H1 (cell line): ENCODE measurements around the gene NAA11. TPM values are rescaled to one million over a fixed set of nuclear protein-coding genes. Genes with fewer than 3 reads are reported as not detected.

Source experiments
- CTCF ChIA-PET: fragments of 300-600 bp; sonication (Branson Sonifier 250); formaldehyde crosslinking; loops from one replicate; lab custom pipeline; 2021; ENCODE audit not compliant: partially characterized antibody; lab: Charles Lee
- POLR2A ChIA-PET: fragments of 300-600 bp; sonication (Branson Sonifier 250); formaldehyde crosslinking; loops from one replicate; lab custom pipeline; 2021; ENCODE audit warnings: inconsistent platforms; ENCODE audit not compliant: partially characterized antibody; lab: Charles Lee
- DNase-seq, 2 experiments: peaks; one replicate each; pipeline versions ENCODE4 v3.0.0 to v3.0.0-alpha.2; 2010 to 2022; ENCODE audit warnings: low spot score in 2 of 2, low read depth in 1 of 2, mixed read lengths in 1 of 2
- FAIRE-seq: peaks from 2 replicates; lab custom pipeline; 2011; peaks lifted over from hg19 to GRCh38; lab: Jason Lieb, UNC
- H2AFZ ChIP-seq: 2 replicates; pipeline ENCODE4 v1.8.1; 2012; ENCODE audit warnings: low read length, inconsistent platforms
- H2AK5ac ChIP-seq: 2 replicates; pipeline ENCODE4 v1.6.1; 2013; ENCODE audit warnings: low read depth, low read length
- H2BK120ac ChIP-seq: replicated peaks from 2 replicates; pipeline ENCODE3; 2013; ENCODE audit warnings: low read depth, low read length, inconsistent platforms
- H2BK12ac ChIP-seq: 2 replicates; pipeline ENCODE4 v1.6.1; 2013; ENCODE audit warnings: low read depth, low read length
- H2BK15ac ChIP-seq: 2 replicates; pipeline ENCODE4 v1.6.1; 2013; ENCODE audit warnings: low read length
- H2BK20ac ChIP-seq: 2 replicates; pipeline ENCODE4 v1.6.1; 2013; ENCODE audit warnings: low read length
- H2BK5ac ChIP-seq: 2 replicates; pipeline ENCODE4 v1.6.1; 2013; ENCODE audit warnings: low read depth, low read length
- H3K14ac ChIP-seq: 2 replicates; pipeline ENCODE4 v1.6.1; 2013; ENCODE audit warnings: inconsistent platforms; ENCODE audit not compliant: insufficient read length
- H3K18ac ChIP-seq: 2 replicates; pipeline ENCODE4 v1.6.1; 2013; ENCODE audit warnings: low read length; ENCODE audit errors: extremely low read depth
- H3K23ac ChIP-seq: 2 replicates; pipeline ENCODE4 v1.6.1; 2013; ENCODE audit warnings: inconsistent platforms; ENCODE audit not compliant: insufficient read length
- H3K23me2 ChIP-seq: 2 replicates; pipeline ENCODE4 v1.6.1; 2013; ENCODE audit warnings: low read depth, low read length
- H3K27ac ChIP-seq: 2 replicates; pipeline ENCODE4 v1.6.1; 2011; ENCODE audit warnings: low read depth, low read length, inconsistent platforms
- H3K27me3 ChIP-seq, 4 experiments: replicated peaks in 1 of 4; 1 replicate in 1 of 4; 2 replicates in 3 of 4; pipeline versions ENCODE4 v1.6.1 to v1.8.1; 2011 to 2013; ENCODE audit warnings: low read length in 3 of 4, mild to moderate bottlenecking in 3 of 4, inconsistent platforms in 2 of 4, mixed read lengths in 2 of 4, moderate library complexity in 1 of 4; ENCODE audit not compliant: control insufficient read depth in 3 of 4, insufficient read depth in 3 of 4; ENCODE audit errors: extremely low read depth in 1 of 4
- H3K36me3 ChIP-seq, 4 experiments: 2 replicates each; pipeline versions ENCODE4 v1.6.1 to v1.8.1; 2011 to 2013; ENCODE audit warnings: mild to moderate bottlenecking in 4 of 4, low read length in 3 of 4, moderate library complexity in 2 of 4, control low read depth in 1 of 4, inconsistent platforms in 1 of 4; ENCODE audit not compliant: insufficient read depth in 4 of 4, control insufficient read depth in 2 of 4
- H3K4ac ChIP-seq: replicated peaks from 2 replicates; pipeline ENCODE3; 2013; ENCODE audit warnings: low read length, low read depth, mixed read lengths, inconsistent platforms; ENCODE audit not compliant: insufficient read length
- H3K4me1 ChIP-seq, 4 experiments: replicated peaks in 1 of 4; 1 replicate in 1 of 4; 2 replicates in 3 of 4; pipeline versions ENCODE4 v1.6.1 to v1.8.1; 2011 to 2013; ENCODE audit warnings: low read length in 3 of 4, inconsistent platforms in 2 of 4, mixed read lengths in 1 of 4; ENCODE audit not compliant: insufficient read depth in 4 of 4, control insufficient read depth in 3 of 4
- H3K4me2 ChIP-seq, 2 experiments: 2 replicates each; pipeline versions ENCODE4 v1.6.1 to v1.8.1; 2011 to 2013; ENCODE audit warnings: low read depth in 2 of 2, low read length in 2 of 2, control low read depth in 1 of 2, inconsistent platforms in 1 of 2, mild to moderate bottlenecking in 1 of 2; ENCODE audit not compliant: insufficient read depth in 1 of 2
- H3K4me3 ChIP-seq, 4 experiments: fragments of 200-600, 300-600 bp in 1 of 4; sonication (generic), shearing (Covaris generic), sonication (Bioruptor Twin) in 1 of 4; 2 replicates each; pipeline versions ENCODE4 v1.5.1 to v1.8.1; 2011 to 2016; ENCODE audit warnings: low read length in 4 of 4, low read depth in 3 of 4, control low read depth in 2 of 4, inconsistent platforms in 2 of 4, mild to moderate bottlenecking in 2 of 4, mixed read lengths in 1 of 4, moderate library complexity in 1 of 4; ENCODE audit not compliant: insufficient read depth in 2 of 4; ENCODE audit errors: extremely low read depth in 1 of 4
- H3K56ac ChIP-seq: replicated peaks from 2 replicates; pipeline ENCODE3; 2013; ENCODE audit warnings: low read depth, mild to moderate bottlenecking, mixed read lengths, low read length, inconsistent platforms; ENCODE audit not compliant: insufficient read length
- H3K79me1 ChIP-seq: 2 replicates; pipeline ENCODE4 v1.6.1; 2013; ENCODE audit warnings: low read depth, low read length, control low read depth
- H3K79me2 ChIP-seq, 2 experiments: 2 replicates each; pipeline versions ENCODE4 v1.6.1 to v1.8.1; 2012 to 2013; ENCODE audit warnings: low read length in 2 of 2, mild to moderate bottlenecking in 2 of 2, inconsistent platforms in 1 of 2; ENCODE audit not compliant: insufficient read depth in 2 of 2, control insufficient read depth in 1 of 2
- H3K9ac ChIP-seq, 4 experiments: replicated peaks in 1 of 4; 1 replicate in 1 of 4; 2 replicates in 3 of 4; pipeline versions ENCODE4 v1.6.1 to v1.8.1; 2011 to 2013; ENCODE audit warnings: low read depth in 3 of 4, low read length in 3 of 4, control low read depth in 2 of 4, mild to moderate bottlenecking in 2 of 4, moderate library complexity in 2 of 4, inconsistent platforms in 1 of 4; ENCODE audit errors: extremely low read depth in 1 of 4
- H3K9me3 ChIP-seq, 2 experiments: 2 replicates each; pipeline versions ENCODE4 v1.6.1 to v1.8.1; 2012 to 2013; ENCODE audit warnings: mild to moderate bottlenecking in 2 of 2, moderate library complexity in 2 of 2, control low read depth in 1 of 2, inconsistent platforms in 1 of 2, low read depth in 1 of 2, low read length in 1 of 2, mixed read lengths in 1 of 2; ENCODE audit not compliant: insufficient read depth in 2 of 2
- H4K20me1 ChIP-seq, 2 experiments: replicated peaks in 1 of 2; 2 replicates each; pipeline versions ENCODE3 to v1.8.1; 2011 to 2013; ENCODE audit warnings: inconsistent platforms in 2 of 2, low read length in 2 of 2, mild to moderate bottlenecking in 1 of 2; ENCODE audit not compliant: insufficient read depth in 2 of 2, control insufficient read depth in 1 of 2
- H4K5ac ChIP-seq: 2 replicates; pipeline ENCODE4 v1.6.1; 2013; ENCODE audit warnings: low read length, low read depth, mixed read lengths, inconsistent platforms; ENCODE audit not compliant: insufficient read length
- H4K8ac ChIP-seq: 2 replicates; pipeline ENCODE4 v1.8.0; 2013; ENCODE audit warnings: mild to moderate bottlenecking, moderate library complexity, low read length, inconsistent platforms; ENCODE audit not compliant: insufficient read depth; ENCODE audit errors: extremely low read depth
- H4K91ac ChIP-seq: replicated peaks from 2 replicates; pipeline ENCODE3; 2013; ENCODE audit warnings: low read length, mixed read lengths, inconsistent platforms; ENCODE audit not compliant: insufficient read length
- ASH2L ChIP-seq: fragments of 200-600, 300-600 bp; sonication (generic); IDR thresholded peaks from one replicate; pipeline ENCODE4 v1.7.1; 2017; ENCODE audit warnings: low read length
- CBX8 ChIP-seq: fragments of 300-800, 300-1000 bp; sonication (generic); IDR thresholded peaks from 2 replicates; pipeline ENCODE4 v1.7.1; 2016; ENCODE audit warnings: low read depth, low read length, borderline replicate concordance
- EZH2 ChIP-seq: fragments of 200-600 bp; sonication (generic); IDR thresholded peaks from 2 replicates; pipeline ENCODE4 v1.7.1; 2012; ENCODE audit warnings: low read depth, mild to moderate bottlenecking, moderate library complexity, low read length, inconsistent platforms; ENCODE audit not compliant: severe bottlenecking
- FOSL1 ChIP-seq: IDR thresholded peaks from 2 replicates; pipeline ENCODE4 v1.6.1; 2011; ENCODE audit warnings: mild to moderate bottlenecking, low read depth, low read length, moderate library complexity; ENCODE audit not compliant: insufficient read depth
- KDM4A ChIP-seq: IDR thresholded peaks from one replicate; pipeline ENCODE4 v1.7.1; 2012; ENCODE audit warnings: low read depth, mild to moderate bottlenecking, moderate library complexity, low read length, inconsistent platforms; ENCODE audit not compliant: severe bottlenecking
- NANOG ChIP-seq: IDR thresholded peaks from 2 replicates; pipeline ENCODE4 v1.6.1; 2011; ENCODE audit warnings: low read length, low read depth, mild to moderate bottlenecking, inconsistent platforms; ENCODE audit not compliant: insufficient read depth, poor library complexity, severe bottlenecking
- NRF1 ChIP-seq: IDR thresholded peaks from 2 replicates; pipeline ENCODE4 v1.6.1; 2011; ENCODE audit warnings: mild to moderate bottlenecking, low read depth, low read length, improper control_type of control experiment
- SAP30 ChIP-seq: fragments of 300-600 bp; sonication (generic); IDR thresholded peaks from 2 replicates; pipeline ENCODE4 v1.7.1; 2012; ENCODE audit warnings: low read length, moderate library complexity, mild to moderate bottlenecking, inconsistent platforms; ENCODE audit not compliant: insufficient read depth, insufficient replicate concordance
- SP4 ChIP-seq: IDR thresholded peaks from 2 replicates; pipeline ENCODE4 v1.6.1; 2012; ENCODE audit warnings: low read length, inconsistent platforms
- TAF7 ChIP-seq: optimal IDR thresholded peaks from 2 replicates; pipeline ENCODE3; 2011; ENCODE audit warnings: low read depth, mild to moderate bottlenecking, inconsistent platforms, low read length, moderate library complexity, borderline replicate concordance
- polyA plus RNA-seq, 7 experiments: library from polyadenylated mRNA; depleted of rRNA in 3 of 7; stranded (reverse) in 5 of 7; unstranded in 2 of 7; fragments of >200 nt in 5 of 7; fragments of 200-250 nt in 2 of 7; gene quantifications; 1 replicate in 5 of 7; 2 replicates in 1 of 7; 4 replicates in 1 of 7; pipeline versions ENCODE4 v1.2.1 to v1.2.3, GENCODE V29; 2011 to 2013; ENCODE audit warnings: missing spikeins in 2 of 7, mixed read lengths in 2 of 7
- total RNA-seq: library from RNA; stranded (reverse); fragmentation: NEBNext Ultra II Directional; extraction: Animal tissue kit (Norgen Biotek cat#: 25700); gene quantifications from 2 replicates; pipeline ENCODE4 v1.2.1, GENCODE V29; 2021

NAA11 gene
- total and polyA plus RNA-seq, 2 of the 8 experiments (the other 6 are each of a cell fraction or from before 2014, with no cell fraction given), result not detected

DNA sequence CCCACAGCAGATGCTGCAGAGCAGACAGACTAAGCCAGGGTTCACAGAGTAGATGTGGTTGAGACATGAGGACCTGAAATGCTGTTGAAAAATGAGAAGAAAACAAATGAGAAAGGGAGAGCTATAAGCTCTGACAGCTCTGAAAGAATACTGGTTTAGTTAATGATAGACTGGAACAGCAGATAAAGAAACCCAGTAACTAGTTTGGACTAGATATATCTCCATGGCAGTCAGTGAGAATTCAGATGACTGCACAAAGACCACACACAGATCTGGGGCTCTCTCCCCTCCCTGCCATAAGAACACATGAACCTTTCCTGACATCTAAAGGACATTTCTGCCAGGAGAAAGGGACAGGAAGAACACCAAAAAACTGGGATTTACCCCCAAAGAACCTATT, 8.2 kb downstream of the NAA11 start:
- ChIA-PET POLR2A (no interaction called here), CTCF (interaction anchor here (0.6 to 1.2 kb wide), 2 partner anchors 15 to 903 kb away, joined by 3 read pairs; no protein-coding TSS in a partner anchor)
- no peak overlapping the region for H2BK15ac ChIP-seq
- no peaks in the 10 kb centered on the region for H3K4me1 ChIP-seq
- H3K36me3 ChIP-seq, result no peaks in the 10 kb centered on the region
- no peak overlapping the region for H3K27ac ChIP-seq
- H4K91ac ChIP-seq, result no peak overlapping the region
- no peak overlapping the region for H3K4me3 ChIP-seq
- no peak overlapping the region for H2AFZ ChIP-seq
- H4K5ac ChIP-seq, result no peak overlapping the region
- no peak overlapping the region for H2BK20ac ChIP-seq
- no peak overlapping the region for H4K8ac ChIP-seq
- no peaks in the 10 kb centered on the region for H4K20me1 ChIP-seq
- no peaks in the 10 kb centered on the region for H3K79me2 ChIP-seq
- no peaks in the 10 kb centered on the region for H3K27me3 ChIP-seq
- no peak overlapping the region for H3K23ac ChIP-seq
- no peak overlapping the region for H3K9ac ChIP-seq
- no peaks in the 10 kb centered on the region for H3K9me3 ChIP-seq
- no peaks in the 10 kb centered on the region for H3K23me2 ChIP-seq
- DNase-seq (no peak), FAIRE-seq (no peak)
- no peak overlapping the region for H3K18ac ChIP-seq
- no peak overlapping the region for H3K4ac ChIP-seq
- H3K79me1 ChIP-seq, result no peaks in the 10 kb centered on the region
- H3K14ac ChIP-seq, result no peak overlapping the region
- no peak overlapping the region for H2AK5ac ChIP-seq
- TF ChIP-seq EZH2, result no peak
- no peak for TF ChIP-seq NRF1
- TF ChIP-seq FOSL1, result no peak
- TF ChIP-seq SAP30, result no peak
- TF ChIP-seq NANOG, result no peak
- TF ChIP-seq TAF7, result no peak
- TF ChIP-seq CBX8, result no peak
- TF ChIP-seq KDM4A, result no peak
- no peak for TF ChIP-seq ASH2L
- no peak for TF ChIP-seq SP4
- H3K4me2 ChIP-seq, result no peak overlapping the region
- no peak overlapping the region for H2BK5ac ChIP-seq
- H2BK12ac ChIP-seq, result no peak overlapping the region
- no peak overlapping the region for H3K56ac ChIP-seq
- no peak overlapping the region for H2BK120ac ChIP-seq
